PC-9 (cell line): ENCODE data around the gene PIGZ.

Experiments used
- CTCF ChIP-seq: fragments of 200-600 bp; sonication (generic); conservative IDR thresholded peaks from 2 replicates; pipeline ENCODE4 v1.6.1; 2017; ENCODE audit warnings: mixed run types, antibody characterized with exemption, mild to moderate bottlenecking, moderate library complexity
- EZH2 ChIP-seq: fragments of 200-600 bp; sonication (generic); IDR thresholded peaks from 2 replicates; pipeline ENCODE4 v1.8.0; 2017; ENCODE audit warnings: antibody characterized with exemption, low read depth

- TF ChIP-seq CTCF (no peak), EZH2 (no peak)
These were observed 40.0 kb upstream of the PIGZ start for GRCh38 chr3:197008436-197009209.
